Ureter (tissue), 1 donor: ENCODE measurements around the gene C14orf132. TPM values are rescaled to one million over a fixed set of nuclear protein-coding genes. Genes with fewer than 3 reads are reported as not detected.
"Not testable (repeated sequence)": the region's sequence is repeated elsewhere in the genome, so short reads cannot be mapped to it uniquely, and the experiment has no call there.

Source experiments
- DNase-seq: peaks from one replicate; pipeline ENCODE4 v3.0.0-alpha.2; 2020; ENCODE audit warnings: low spot score
- total RNA-seq: library from RNA; stranded (reverse); gene quantifications from one replicate; pipeline ENCODE4 v1.2.4, GENCODE V29; 2023
- donor health status: DM: yes; HTN: yes; CAD: no.

C14orf132 gene
- total RNA-seq, 1 donor from 2014 or later, result 6.7 TPM

- no peak for DNase-seq
These were observed 20.5 kb downstream of the C14orf132 start for GRCh38 chr14:96059519-96060135.

GRCh38 chr14:96060186-96060933 lies 21.2 kb downstream of the C14orf132 start:
- DNase-seq, result no peak

GRCh38 chr14:96062010-96062409 lies 22.8 kb downstream of the C14orf132 start:
- DNase-seq, result no peak

- DNase-seq, result no peak
These were observed 23.3 kb downstream of the C14orf132 start for GRCh38 chr14:96062506-96062905.

GRCh38 chr14:96064866-96065265 lies 25.7 kb downstream of the C14orf132 start:
- DNase-seq, result no peak

- DNase-seq, result no peak
These were observed 26.7 kb downstream of the C14orf132 start for GRCh38 chr14:96065661-96066459.

- no peak for DNase-seq
These were observed 27.8 kb downstream of the C14orf132 start for GRCh38 chr14:96066976-96067375.

- no peak for DNase-seq
These were observed 29.1 kb downstream of the C14orf132 start for GRCh38 chr14:96067985-96068930.

DNA sequence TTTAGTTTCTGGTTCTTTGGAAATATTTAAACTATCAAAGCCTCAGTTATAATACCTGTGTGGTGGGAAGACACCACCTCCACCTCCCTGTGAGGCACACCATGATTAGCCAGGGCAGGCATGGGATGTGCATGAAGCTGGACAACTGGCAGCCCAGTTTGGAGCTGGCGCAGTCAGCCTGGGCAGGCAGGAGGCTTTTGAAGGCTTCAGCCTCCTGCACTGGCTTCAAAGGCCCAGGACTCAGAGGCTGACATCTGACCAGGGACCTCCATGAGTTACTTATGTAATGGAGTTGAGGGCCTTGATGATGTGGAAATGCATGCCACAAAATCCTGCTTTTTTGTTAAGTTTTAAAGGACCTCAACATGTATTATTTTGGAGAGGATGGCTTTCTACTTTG lies 30.3 kb downstream of the C14orf132 start:
- DNase-seq, result no peak

- no peak for DNase-seq
These were observed 32.4 kb downstream of the C14orf132 start for GRCh38 chr14:96071561-96071960.

DNA sequence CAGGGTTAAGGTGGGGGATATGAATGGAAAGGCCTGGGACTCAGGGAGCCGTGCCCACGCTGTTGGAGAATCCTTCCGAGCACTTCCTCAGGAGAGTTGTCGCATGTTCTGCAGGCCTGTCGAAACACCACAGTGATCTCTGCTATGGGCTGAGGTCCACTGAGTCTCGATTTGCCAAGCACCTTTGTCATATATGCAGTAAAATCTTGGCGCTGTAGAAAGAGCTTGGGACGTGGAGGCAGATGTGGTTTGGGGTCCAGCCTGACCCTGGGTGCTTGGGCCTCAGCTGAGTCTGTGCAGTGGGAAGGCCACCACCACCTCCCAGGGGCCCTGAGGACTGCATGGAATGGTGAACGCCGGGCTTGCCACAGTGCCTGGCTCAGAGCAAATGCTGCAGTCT lies 32.9 kb downstream of the C14orf132 start:
- no peak for DNase-seq

GRCh38 chr14:96072746-96073145 lies 33.6 kb downstream of the C14orf132 start:
- DNase-seq, result no peak

DNA sequence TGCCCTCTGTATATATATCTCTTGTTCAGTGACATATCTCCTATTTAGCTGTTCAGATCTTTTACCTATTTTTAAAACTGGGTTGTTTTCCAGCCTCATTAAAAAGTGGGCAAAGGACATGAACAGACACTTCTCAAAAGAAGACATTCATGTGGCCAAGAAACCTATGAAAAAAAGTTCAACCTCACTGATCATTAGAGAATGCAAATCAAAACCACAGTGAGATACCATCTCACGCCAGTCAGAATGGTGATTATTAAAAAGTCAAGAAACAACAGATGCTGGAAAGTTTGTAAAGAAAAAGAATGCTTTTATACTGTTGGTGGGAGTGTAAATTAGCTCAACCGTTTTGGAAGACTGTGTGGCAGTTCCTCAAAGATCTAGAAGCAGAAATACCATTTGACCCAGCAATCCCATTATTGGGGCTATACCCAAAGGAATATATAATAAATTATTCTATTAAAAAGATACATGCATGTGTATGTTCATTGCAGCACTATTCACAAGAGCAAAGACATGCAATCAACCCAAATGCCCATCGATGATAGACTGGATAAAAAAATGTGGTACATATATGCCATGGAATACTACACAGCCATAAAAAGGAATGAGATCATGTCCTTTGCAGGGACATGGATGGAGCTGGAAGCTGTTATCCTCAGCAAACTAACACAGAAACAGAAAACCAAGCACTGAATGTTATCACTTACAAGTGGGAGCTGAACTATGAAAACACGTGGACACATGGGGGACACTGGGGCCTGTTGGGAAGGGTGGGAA lies 34.3 kb downstream of the C14orf132 start:
- DNase-seq, result not testable (repeated sequence)

DNA sequence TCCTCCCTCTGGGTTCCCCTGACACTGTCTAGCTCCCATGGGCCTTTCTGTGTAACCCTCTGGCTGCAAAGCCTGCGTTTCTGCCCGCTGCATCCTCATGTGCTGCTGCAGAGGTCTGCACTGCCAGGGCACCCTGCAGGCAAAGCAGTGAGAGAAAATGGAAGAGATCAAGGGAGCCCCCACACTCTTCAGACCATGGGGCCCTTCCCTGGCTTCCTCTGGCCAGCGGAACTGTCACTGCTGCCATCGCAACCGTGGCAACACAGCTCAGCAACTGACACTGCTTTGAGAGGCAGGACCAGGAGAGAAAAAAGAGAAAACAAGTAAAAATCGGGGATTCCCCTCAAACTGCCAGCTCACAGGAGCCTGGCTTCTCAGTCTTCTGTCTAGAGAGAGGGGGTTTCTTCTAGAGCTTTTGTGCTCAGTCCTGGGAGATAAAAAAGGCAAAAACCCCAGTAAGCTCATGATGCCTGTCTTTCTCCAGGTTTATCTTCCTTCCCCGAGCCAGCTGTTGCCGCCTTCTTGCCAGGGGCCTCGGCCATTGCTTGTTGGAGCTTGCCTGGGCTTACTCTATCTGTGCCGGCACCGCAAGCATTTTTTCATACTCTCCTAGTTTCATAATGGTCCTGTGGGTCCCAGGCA lies 38.9 kb downstream of the C14orf132 start:
- no peak for DNase-seq

- DNase-seq, result no peak
These were observed 39.5 kb downstream of the C14orf132 start for GRCh38 chr14:96078625-96079016.

- no peak for DNase-seq
These were observed 39.9 kb downstream of the C14orf132 start for GRCh38 chr14:96079066-96079465.

- DNase-seq, result no peak
These were observed 41.4 kb downstream of the C14orf132 start for GRCh38 chr14:96080571-96080970.

DNA sequence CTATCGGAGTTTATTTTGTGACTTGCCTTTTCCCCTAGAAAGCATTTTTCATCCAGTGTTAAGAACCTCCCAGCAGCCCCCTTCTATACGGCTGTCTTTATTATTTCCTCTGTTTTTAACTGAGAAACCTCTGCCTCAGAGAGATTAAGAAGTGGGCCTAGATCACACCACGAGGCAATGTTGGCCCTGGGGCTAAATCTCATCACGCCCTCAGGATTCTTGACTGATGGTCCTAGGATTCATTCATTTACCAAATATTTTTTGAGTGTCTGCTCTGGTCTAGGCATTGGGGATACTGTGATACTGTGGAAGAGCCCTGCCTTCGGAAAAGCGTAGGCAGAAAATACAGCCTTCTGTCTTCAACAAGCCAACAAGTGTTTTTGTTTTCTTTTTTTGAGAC lies 42.1 kb downstream of the C14orf132 start:
- no peak for DNase-seq

GRCh38 chr14:96081767-96082400 lies 42.7 kb downstream of the C14orf132 start:
- DNase-seq, result no peak
